Gastroesophageal sphincter (tissue), 3 donors: ENCODE measurements around the gene UGT3A2.

Experiments used
- EP300 ChIP-seq: sonication (generic); formaldehyde crosslinking; IDR thresholded peaks from one replicate; pipeline ENCODE4 v1.6.1; 2017; ENCODE audit warnings: antibody characterized with exemption, mild to moderate bottlenecking
- POLR2A ChIP-seq, 2 donors: fragments of 450-650 bp; IDR thresholded peaks; one replicate each; pipeline ENCODE4 v1.6.1; 2017; ENCODE audit warnings: antibody characterized with exemption in 2 of 2, mild to moderate bottlenecking in 2 of 2, moderate library complexity in 1 of 2
- TF ChIP-seq, protein P1 (sequence below), 4 experiments: fragments of 200-600 bp in 2 of 4; fragments of 450-650 bp in 2 of 4; sonication (generic) in 1 of 4; IDR thresholded peaks; one replicate each; pipeline ENCODE4 v1.5.1; 2017 to 2019; ENCODE audit warnings: antibody characterized with exemption in 4 of 4, mild to moderate bottlenecking in 2 of 4, moderate library complexity in 2 of 4

DNA sequence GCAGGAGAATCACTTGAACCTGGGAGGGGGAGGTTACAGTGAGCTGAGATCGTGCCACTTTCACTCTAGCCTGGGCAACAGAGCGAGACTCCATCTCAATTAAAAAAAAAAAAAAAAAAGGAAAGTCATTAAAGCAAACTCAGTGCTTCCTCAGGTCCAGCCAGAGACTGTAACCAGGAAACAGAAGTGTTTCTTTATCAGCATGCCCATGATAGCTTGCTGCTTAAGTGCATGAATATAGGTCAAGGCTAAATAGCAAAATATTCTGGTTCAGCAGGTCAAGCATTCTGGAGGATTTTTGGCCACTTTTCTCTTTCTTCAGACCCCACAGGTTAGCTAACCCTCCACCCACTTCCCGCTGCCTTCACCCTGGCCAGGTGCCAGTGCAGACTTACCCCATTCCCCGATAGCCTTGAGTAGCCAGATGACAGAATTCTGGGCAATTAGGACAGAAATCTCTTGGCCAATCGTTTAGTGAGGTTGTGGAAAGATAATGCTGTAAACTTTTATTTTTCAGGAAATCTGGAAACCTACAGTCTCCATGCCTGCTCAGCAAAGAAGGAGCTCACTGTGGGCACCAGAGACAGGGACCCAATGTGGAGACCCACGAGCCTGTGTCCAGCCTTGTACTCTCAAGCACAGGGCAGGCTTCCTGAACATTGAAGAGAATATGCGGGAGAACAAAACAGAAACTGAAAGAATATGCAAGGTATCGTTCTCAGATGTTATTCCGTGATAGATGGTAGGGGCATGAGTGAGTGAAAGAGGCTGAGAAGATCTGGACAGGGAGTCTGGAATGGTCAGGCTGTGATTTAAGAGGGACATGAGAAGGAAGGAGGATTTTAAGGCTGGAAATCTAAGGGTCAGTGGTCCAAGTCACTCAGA lies 4.2 kb upstream of the UGT3A2 start:
- TF ChIP-seq EP300 = no peak
- TF ChIP-seq, protein P1, sequence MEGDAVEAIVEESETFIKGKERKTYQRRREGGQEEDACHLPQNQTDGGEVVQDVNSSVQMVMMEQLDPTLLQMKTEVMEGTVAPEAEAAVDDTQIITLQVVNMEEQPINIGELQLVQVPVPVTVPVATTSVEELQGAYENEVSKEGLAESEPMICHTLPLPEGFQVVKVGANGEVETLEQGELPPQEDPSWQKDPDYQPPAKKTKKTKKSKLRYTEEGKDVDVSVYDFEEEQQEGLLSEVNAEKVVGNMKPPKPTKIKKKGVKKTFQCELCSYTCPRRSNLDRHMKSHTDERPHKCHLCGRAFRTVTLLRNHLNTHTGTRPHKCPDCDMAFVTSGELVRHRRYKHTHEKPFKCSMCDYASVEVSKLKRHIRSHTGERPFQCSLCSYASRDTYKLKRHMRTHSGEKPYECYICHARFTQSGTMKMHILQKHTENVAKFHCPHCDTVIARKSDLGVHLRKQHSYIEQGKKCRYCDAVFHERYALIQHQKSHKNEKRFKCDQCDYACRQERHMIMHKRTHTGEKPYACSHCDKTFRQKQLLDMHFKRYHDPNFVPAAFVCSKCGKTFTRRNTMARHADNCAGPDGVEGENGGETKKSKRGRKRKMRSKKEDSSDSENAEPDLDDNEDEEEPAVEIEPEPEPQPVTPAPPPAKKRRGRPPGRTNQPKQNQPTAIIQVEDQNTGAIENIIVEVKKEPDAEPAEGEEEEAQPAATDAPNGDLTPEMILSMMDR (IDR thresholded peaks at IDR 0.05) = no peak
- TF ChIP-seq POLR2A (IDR thresholded peaks at IDR 0.05) = no peak
